ENCODE results near the gene COA3.

The COA3 gene

DNA sequence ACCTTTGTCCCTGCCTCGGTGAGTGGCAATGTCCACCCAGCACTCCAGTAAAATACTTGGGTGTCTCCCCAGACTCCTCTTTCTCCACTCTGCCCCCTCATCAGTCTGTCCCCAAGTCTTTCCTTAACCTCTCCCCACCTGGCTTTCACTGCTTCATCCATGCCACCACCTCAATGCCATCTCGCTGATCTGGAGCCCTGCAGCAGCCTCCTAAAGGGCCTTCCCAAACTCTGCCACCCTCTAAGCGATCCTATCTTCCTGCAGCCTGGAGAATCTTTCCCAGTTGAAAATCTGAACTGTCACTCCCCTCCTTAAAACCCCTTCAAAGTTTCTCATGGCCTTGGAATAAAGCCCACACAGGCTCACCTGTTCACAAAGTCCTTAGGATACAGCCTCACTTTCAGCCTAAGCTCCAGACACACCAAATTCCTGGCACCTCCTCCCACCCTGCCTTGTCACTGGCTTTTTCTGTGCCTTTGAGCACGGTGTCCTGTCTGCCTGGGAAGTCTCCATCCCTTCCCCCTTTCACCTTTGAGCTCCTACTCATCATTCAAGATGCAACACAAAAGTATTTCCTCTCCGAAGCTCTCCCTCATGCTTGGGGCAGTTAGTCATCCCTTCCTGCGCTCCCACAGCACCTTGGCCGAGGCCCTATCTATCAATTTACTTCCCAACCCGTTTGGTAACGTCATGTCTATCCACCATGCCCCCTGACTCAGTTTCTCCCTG is 15.3 kb downstream of the COA3 start:
- no peaks in the 10 kb centered on the region for H3K79me2 ChIP-seq
- TF ChIP-seq CTCF (IDR thresholded peaks at IDR 0.05), result no peak
- no peaks in the 10 kb centered on the region for H3K4me1 ChIP-seq
- no peak overlapping the region for H2AFZ ChIP-seq
- H3K9me3 ChIP-seq (ENCODE audit: control insufficient read depth, low read length), result no peaks in the 10 kb centered on the region
- no peak overlapping the region for H3K4me2 ChIP-seq (ENCODE audit: low read length)
- H3K4me3 ChIP-seq (ENCODE audit: low read depth, low read length), result no peak overlapping the region
- H3K27ac ChIP-seq, result no peak overlapping the region
- H3K27me3 ChIP-seq (ENCODE audit: control insufficient read depth, insufficient read depth, low read length), result peaks cover 7% of the 10 kb centered on the region
- no peak overlapping the region for H3K9ac ChIP-seq
- no peaks in the 10 kb centered on the region for H3K36me3 ChIP-seq (ENCODE audit: control insufficient read depth, insufficient read depth, low read length)

GRCh38 chr17:42782166-42783061 is 16.1 kb downstream of the COA3 start:
- Histone ChIP-seq H3K9me3 (ENCODE audit: control insufficient read depth, low read length) (no peaks in the 10 kb centered on the region), H3K4me1 (no peaks in the 10 kb centered on the region), H3K4me3 (ENCODE audit: low read depth, low read length) (no peak overlapping the region), H3K36me3 (ENCODE audit: control insufficient read depth, insufficient read depth, low read length) (no peaks in the 10 kb centered on the region), H3K4me2 (ENCODE audit: low read length) (no peak overlapping the region), H2AFZ (no peak overlapping the region), H3K27me3 (ENCODE audit: control insufficient read depth, insufficient read depth, low read length) (peaks cover 7% of the 10 kb centered on the region), H3K27ac (no peak overlapping the region), H3K79me2 (no peaks in the 10 kb centered on the region), H3K9ac (no peak overlapping the region)
- TF ChIP-seq CTCF (IDR thresholded peaks at IDR 0.05), result no peak

GRCh38 chr17:42781639-42782165 is 16.8 kb downstream of the COA3 start:
- Histone ChIP-seq H3K27me3 (ENCODE audit: control insufficient read depth, insufficient read depth, low read length) (peaks cover 7% of the 10 kb centered on the region), H3K79me2 (no peaks in the 10 kb centered on the region), H3K9me3 (ENCODE audit: control insufficient read depth, low read length) (no peaks in the 10 kb centered on the region), H3K9ac (no peak overlapping the region), H3K4me1 (no peaks in the 10 kb centered on the region), H3K4me2 (ENCODE audit: low read length) (no peak overlapping the region), H3K36me3 (ENCODE audit: control insufficient read depth, insufficient read depth, low read length) (no peaks in the 10 kb centered on the region), H2AFZ (no peak overlapping the region), H3K27ac (no peak overlapping the region), H3K4me3 (ENCODE audit: low read depth, low read length) (no peak overlapping the region)
- TF ChIP-seq CTCF (IDR thresholded peaks at IDR 0.05), result no peak

- H3K4me3 ChIP-seq (ENCODE audit: low read depth, low read length), result no peak overlapping the region
- H3K27me3 ChIP-seq (ENCODE audit: control insufficient read depth, insufficient read depth, low read length), result peaks cover 7% of the 10 kb centered on the region
- H3K9ac ChIP-seq, result no peak overlapping the region
- no peaks in the 10 kb centered on the region for H3K36me3 ChIP-seq (ENCODE audit: control insufficient read depth, insufficient read depth, low read length)
- no peak overlapping the region for H3K27ac ChIP-seq
- H3K4me2 ChIP-seq (ENCODE audit: low read length), result no peak overlapping the region
- peak overlapping the region; percentile 60 for H2AFZ ChIP-seq
- no peaks in the 10 kb centered on the region for H3K4me1 ChIP-seq
- no peaks in the 10 kb centered on the region for H3K79me2 ChIP-seq
- TF ChIP-seq CTCF (IDR thresholded peaks at IDR 0.05), result no peak
- H3K9me3 ChIP-seq (ENCODE audit: control insufficient read depth, low read length), result no peaks in the 10 kb centered on the region
Observed at GRCh38 chr17:42780851-42781638, 17.5 kb downstream of the COA3 start.
